Measurements from ENCODE around the gene FGF14. TPM values are rescaled to one million over a fixed set of nuclear protein-coding genes. Genes with fewer than 3 reads are reported as not detected.
A peak's percentile ranks its signal among the peaks of the same experiment; 100 is the strongest.

The FGF14 gene
- total and polyA plus RNA-seq, 2 of the 4 experiments (the other 2 are of a cell fraction): under 0.01 TPM; not detected in 1

GRCh38 chr13:102291587-102292218 is 110.1 kb downstream of the FGF14 start:
- peak; percentile 57 for ATAC-seq (ENCODE audit: low read depth)
- H3K9me3 ChIP-seq (ENCODE audit: control insufficient read depth, insufficient read depth, low read length): no peaks in the 10 kb centered on the region
- H2AK5ac ChIP-seq (ENCODE audit: low read depth, low read length): 0 out of 2 replicates have a peak overlapping the region, but pooled peaks have one; percentile 72
- H2AK9ac ChIP-seq (replicated peaks; ENCODE audit: low read depth, low read length, poor library complexity): no peak overlapping the region
- no peak overlapping the region for H2BK5ac ChIP-seq (ENCODE audit: low read depth, low read length, poor library complexity, severe bottlenecking)
- no peak overlapping the region for H2BK20ac ChIP-seq (ENCODE audit: low read depth, low read length)
- H3K56ac ChIP-seq (ENCODE audit: extremely low read depth, insufficient read depth, low read length): no peak overlapping the region
- no peak overlapping the region for H3K4me3 ChIP-seq (ENCODE audit: insufficient read depth, low read depth, low read length)
- in situ Hi-C loops (cut with MboI; ENCODE audit: low sequenced_read_pairs): no loop called here
- H4K8ac ChIP-seq (ENCODE audit: low read depth in 2 of 2, low read length in 2 of 2): no peak overlapping the region
- H4K20me1 ChIP-seq (ENCODE audit: insufficient read depth, low read length): no peaks in the 10 kb centered on the region
- H3K14ac ChIP-seq (replicated peaks; ENCODE audit: low read depth, low read length): no peak overlapping the region
- intact Hi-C loops (cut with micrococcal nuclease): no loop called here
- H3K9ac ChIP-seq (ENCODE audit: low read depth, low read length): no peak overlapping the region
- TF ChIP-seq NFE2L2 (IDR thresholded peaks at IDR 0.05; ENCODE audit: low read depth, low read length): peak; percentile 59; the same call in 1 of the 2 replicates
- no peak for TF ChIP-seq POLR2A (IDR thresholded peaks at IDR 0.05; ENCODE audit: low read depth, low read length)
- no peak for TF ChIP-seq RFX5 (IDR thresholded peaks at IDR 0.05; ENCODE audit: low read depth, low read length)
- no peak for TF ChIP-seq BHLHE40 (IDR thresholded peaks at IDR 0.05; ENCODE audit: low read depth, low read length)
- no peak for TF ChIP-seq MXI1 (IDR thresholded peaks at IDR 0.05; ENCODE audit: borderline replicate concordance, low read depth, low read length)
- peak; percentile 97 for TF ChIP-seq MAFK (IDR thresholded peaks at IDR 0.05; ENCODE audit: low read depth, low read length)
- H3K27ac ChIP-seq (ENCODE audit: insufficient read depth, low read length): no peak overlapping the region
- peak; percentile 27 for DNase-seq
- no peaks in the 10 kb centered on the region for H3K36me3 ChIP-seq (ENCODE audit: control insufficient read depth, insufficient read depth, low read length)
- 0 out of 2 replicates have a peak overlapping the region, but pooled peaks have one; percentile 4 for H3K18ac ChIP-seq (ENCODE audit: low read depth, low read length)
- peak overlapping the region; percentile 33; the same call in 1 of the 2 replicates for H3K23ac ChIP-seq (ENCODE audit: low read depth, low read length)
- H2BK120ac ChIP-seq (ENCODE audit: low read depth, low read length): no peak overlapping the region
- dilution Hi-C loops (cut with HindIII; ENCODE audit: low sequenced_read_pairs, unreplicated experiment): no loop called here
- H3K4me2 ChIP-seq (ENCODE audit: low read depth, low read length): no peak overlapping the region
- H4K5ac ChIP-seq (ENCODE audit: low read depth, low read length): no peak overlapping the region
- H2AFZ ChIP-seq (replicated peaks; ENCODE audit: low read length, poor library complexity): no peak overlapping the region
- H3K9me1 ChIP-seq (ENCODE audit: insufficient read depth, low read length): peaks cover 2% of the 10 kb centered on the region
- peaks cover 7% of the 10 kb centered on the region for H3K4me1 ChIP-seq (ENCODE audit: control insufficient read depth, insufficient read depth, low read length)
- peaks cover 3% of the 10 kb centered on the region; the same call in 1 of the 2 replicates for H3K27me3 ChIP-seq (ENCODE audit: control insufficient read depth, insufficient read depth, low read length)
- no peak overlapping the region; the same call in 1 of the 2 replicates for H3K4ac ChIP-seq (ENCODE audit: low read depth, low read length)
- no peak overlapping the region for H4K91ac ChIP-seq (ENCODE audit: insufficient read depth, low read depth, low read length)
- no TSS peak for BruUV-seq (replicated peaks)
- CTCF ChIA-PET: no interaction called here
- H2BK15ac ChIP-seq (ENCODE audit: low read depth, low read length): no peak overlapping the region
- 72% methylated on average over 3 of the region's 7 CpGs; no CpG with 5 or more reads in 1 of the 2 experiments for WGBS, 2 experiments (ENCODE audit: extremely low coverage in 2 of 2, insufficient read length in 1 of 2)
- POLR2A ChIA-PET (ENCODE audit: unreplicated experiment): no interaction called here
- no peaks in the 10 kb centered on the region for H3K79me1 ChIP-seq (ENCODE audit: low read depth in 1 of 2, low read length in 2 of 2)

Data from IMR-90 (cell line).